Activated CD4-positive, alpha-beta T cell treated with anti-CD3 and anti-CD28 coated beads, Interleukin-10, Interleukin-2, amounts not matched to agents 100 ng/mL and 50 ng/mL, durations not matched to agents 16 hours and 8 hours (primary cell): ENCODE data around the gene PDE4D.

ENCODE experiments used
- DNase-seq: peaks from one replicate; pipeline ENCODE4 v3.0.0-alpha.2; 2020

Gene PDE4D

GRCh38 chr5:59234236-59234635 is 659.3 kb downstream of the PDE4D start:
- no peak for DNase-seq

- DNase-seq = no peak
These were observed 662.1 kb downstream of the PDE4D start for GRCh38 chr5:59231221-59231931.

GRCh38 chr5:59222687-59223511 is 670.6 kb downstream of the PDE4D start:
- no peak for DNase-seq

GRCh38 chr5:59221769-59222168 is 671.8 kb downstream of the PDE4D start:
- no peak for DNase-seq

GRCh38 chr5:59218424-59219045 is 675.0 kb downstream of the PDE4D start:
- DNase-seq = no peak

- DNase-seq = no peak
These were observed 676.7 kb downstream of the PDE4D start for GRCh38 chr5:59216841-59217240.

GRCh38 chr5:59212596-59212995 is 680.9 kb downstream of the PDE4D start:
- no peak for DNase-seq

- no peak for DNase-seq
These were observed 683.7 kb downstream of the PDE4D start for GRCh38 chr5:59209758-59210359.

- DNase-seq = no peak
These were observed 685.1 kb downstream of the PDE4D start for GRCh38 chr5:59208474-59208873.

- DNase-seq = no peak
These were observed 686.1 kb downstream of the PDE4D start for GRCh38 chr5:59207401-59207800.

GRCh38 chr5:59206132-59206581 is 687.4 kb downstream of the PDE4D start:
- DNase-seq = no peak

GRCh38 chr5:59204114-59204897 is 689.2 kb downstream of the PDE4D start:
- DNase-seq = no peak

- DNase-seq = no peak
These were observed 693.7 kb downstream of the PDE4D start for GRCh38 chr5:59199868-59200267.

GRCh38 chr5:59198832-59199231 is 694.7 kb downstream of the PDE4D start:
- no peak for DNase-seq

GRCh38 chr5:59198365-59198764 is 695.2 kb downstream of the PDE4D start:
- no peak for DNase-seq

- DNase-seq = no peak
These were observed 695.6 kb downstream of the PDE4D start for GRCh38 chr5:59197911-59198310.

- no peak for DNase-seq
These were observed 699.8 kb downstream of the PDE4D start for GRCh38 chr5:59193616-59194319.

GRCh38 chr5:59190746-59191145 is 702.8 kb downstream of the PDE4D start:
- no peak for DNase-seq

- no peak for DNase-seq
These were observed 703.9 kb downstream of the PDE4D start for GRCh38 chr5:59189472-59190244.

GRCh38 chr5:59188419-59189225 is 704.9 kb downstream of the PDE4D start:
- DNase-seq = peak; percentile 80
